Measurements from ENCODE around the gene NAPA. TPM values are rescaled to one million over a fixed set of nuclear protein-coding genes. Genes with fewer than 3 reads are reported as not detected.

The NAPA gene
- total and polyA plus RNA-seq, 2 experiments from 2014 or later, result 62.5 to 173 TPM

DNA sequence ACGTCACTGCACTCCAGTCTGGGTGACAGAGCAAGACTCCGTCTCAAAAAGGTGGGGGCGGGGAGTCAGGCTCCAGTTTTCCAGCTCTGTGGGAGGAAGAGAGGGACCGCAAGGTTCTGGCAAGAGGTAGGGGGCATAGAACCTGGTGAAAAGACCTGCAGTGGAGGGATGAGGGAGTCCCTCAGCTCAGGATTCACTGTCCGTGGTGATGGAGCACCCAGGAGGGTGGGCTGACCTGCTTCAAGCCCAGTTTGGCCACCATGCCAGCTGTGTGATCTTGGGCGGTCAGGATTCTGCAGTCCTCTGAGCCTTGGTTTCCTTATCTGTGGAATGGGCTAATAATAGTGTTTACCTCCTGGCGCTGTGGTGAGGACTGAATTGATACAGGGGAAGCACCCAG, 64.4 kb downstream of the NAPA start:
- TF ChIP-seq, protein P1, sequence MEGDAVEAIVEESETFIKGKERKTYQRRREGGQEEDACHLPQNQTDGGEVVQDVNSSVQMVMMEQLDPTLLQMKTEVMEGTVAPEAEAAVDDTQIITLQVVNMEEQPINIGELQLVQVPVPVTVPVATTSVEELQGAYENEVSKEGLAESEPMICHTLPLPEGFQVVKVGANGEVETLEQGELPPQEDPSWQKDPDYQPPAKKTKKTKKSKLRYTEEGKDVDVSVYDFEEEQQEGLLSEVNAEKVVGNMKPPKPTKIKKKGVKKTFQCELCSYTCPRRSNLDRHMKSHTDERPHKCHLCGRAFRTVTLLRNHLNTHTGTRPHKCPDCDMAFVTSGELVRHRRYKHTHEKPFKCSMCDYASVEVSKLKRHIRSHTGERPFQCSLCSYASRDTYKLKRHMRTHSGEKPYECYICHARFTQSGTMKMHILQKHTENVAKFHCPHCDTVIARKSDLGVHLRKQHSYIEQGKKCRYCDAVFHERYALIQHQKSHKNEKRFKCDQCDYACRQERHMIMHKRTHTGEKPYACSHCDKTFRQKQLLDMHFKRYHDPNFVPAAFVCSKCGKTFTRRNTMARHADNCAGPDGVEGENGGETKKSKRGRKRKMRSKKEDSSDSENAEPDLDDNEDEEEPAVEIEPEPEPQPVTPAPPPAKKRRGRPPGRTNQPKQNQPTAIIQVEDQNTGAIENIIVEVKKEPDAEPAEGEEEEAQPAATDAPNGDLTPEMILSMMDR (IDR thresholded peaks at IDR 0.05; ENCODE audit: low read depth, low read length), result no peak
- peaks cover 34% of the 10 kb centered on the region for H3K27me3 ChIP-seq
- H3K27ac ChIP-seq, result no peak overlapping the region
- no peaks in the 10 kb centered on the region for H3K36me3 ChIP-seq
- no peak overlapping the region for H3K4me3 ChIP-seq
- H3K4me1 ChIP-seq (ENCODE audit: low read depth), result no peaks in the 10 kb centered on the region
- no peak for DNase-seq (ENCODE audit: low read depth in 1 of 2, low spot score in 1 of 2)
- no peaks in the 10 kb centered on the region for H3K9me3 ChIP-seq (ENCODE audit: low read depth)

GRCh38 chr19:47448360-47448727, 66.5 kb downstream of the NAPA start:
- peaks cover 45% of the 10 kb centered on the region for H3K27me3 ChIP-seq
- no peaks in the 10 kb centered on the region for H3K4me1 ChIP-seq (ENCODE audit: low read depth)
- no peaks in the 10 kb centered on the region for H3K36me3 ChIP-seq
- TF ChIP-seq, protein P1 (IDR thresholded peaks at IDR 0.05; ENCODE audit: low read depth, low read length), result no peak
- no peak overlapping the region for H3K27ac ChIP-seq
- no peaks in the 10 kb centered on the region for H3K9me3 ChIP-seq (ENCODE audit: low read depth)
- DNase-seq (ENCODE audit: low read depth in 1 of 2, low spot score in 1 of 2), result no peak
- H3K4me3 ChIP-seq, result no peak overlapping the region

GRCh38 chr19:47447470-47448359, 67.1 kb downstream of the NAPA start:
- Histone ChIP-seq H3K4me1 (ENCODE audit: low read depth) (no peaks in the 10 kb centered on the region), H3K27me3 (peaks cover 45% of the 10 kb centered on the region), H3K4me3 (peak overlapping the region; percentile 17), H3K27ac (no peak overlapping the region), H3K36me3 (no peaks in the 10 kb centered on the region), H3K9me3 (ENCODE audit: low read depth) (no peaks in the 10 kb centered on the region)
- TF ChIP-seq, protein P1 (IDR thresholded peaks at IDR 0.05; ENCODE audit: low read depth, low read length), result no peak
- peak; percentile 48 to 87 for DNase-seq (ENCODE audit: low read depth in 1 of 2, low spot score in 1 of 2)

DNA sequence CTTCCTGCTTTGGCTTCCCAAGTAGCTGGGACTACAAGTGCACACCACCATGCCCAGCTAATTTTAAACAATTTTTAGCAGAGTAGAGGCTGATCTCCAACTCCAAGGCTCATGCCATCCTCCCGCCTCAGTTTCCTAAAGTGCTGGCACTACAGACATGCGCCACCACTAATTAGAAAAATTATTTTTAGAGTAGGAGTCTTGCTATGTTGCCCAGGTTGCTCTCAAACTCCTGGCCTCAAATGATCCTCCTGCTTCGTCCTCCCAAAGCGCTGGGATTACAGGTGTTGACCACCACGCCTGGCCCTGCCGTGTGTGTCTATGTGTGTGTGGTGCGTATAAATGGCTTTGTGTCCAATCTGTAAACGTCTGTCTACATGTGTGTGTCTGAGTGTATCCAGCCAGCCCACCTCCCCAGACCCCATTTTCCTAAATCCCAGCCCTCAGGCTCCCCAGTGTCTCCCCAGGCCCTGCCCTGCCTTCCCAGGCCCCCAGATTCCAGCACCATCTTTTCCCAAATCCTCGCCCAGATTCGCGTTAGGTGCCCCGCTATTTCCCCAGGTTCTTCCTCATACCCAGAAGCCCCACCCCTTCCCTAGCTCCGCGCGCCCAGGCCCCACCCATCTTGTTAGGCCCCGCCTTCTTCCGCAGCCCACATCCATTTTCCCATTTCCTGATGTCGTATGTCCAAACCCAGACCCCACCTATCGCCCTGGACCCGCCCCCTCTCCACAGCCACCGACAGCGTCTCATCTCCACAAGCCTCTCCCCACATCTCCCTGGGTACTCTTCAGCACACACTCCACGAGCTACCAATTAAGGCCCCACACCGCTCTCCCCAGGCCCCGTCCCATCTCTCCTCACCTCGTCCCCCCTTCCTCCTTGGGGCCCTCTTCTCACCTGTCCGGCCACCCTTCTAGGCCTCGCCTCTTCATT, 68.1 kb downstream of the NAPA start:
- TF ChIP-seq, protein P1 (IDR thresholded peaks at IDR 0.05; ENCODE audit: low read depth, low read length), result no peak
- peak overlapping the region; percentile 17 for H3K4me3 ChIP-seq
- H3K9me3 ChIP-seq (ENCODE audit: low read depth), result no peaks in the 10 kb centered on the region
- no peaks in the 10 kb centered on the region for H3K36me3 ChIP-seq
- peak; percentile 27 to 61 for DNase-seq (ENCODE audit: low read depth in 1 of 2, low spot score in 1 of 2)
- peaks cover 45% of the 10 kb centered on the region for H3K27me3 ChIP-seq
- no peak overlapping the region for H3K27ac ChIP-seq
- no peaks in the 10 kb centered on the region for H3K4me1 ChIP-seq (ENCODE audit: low read depth)

DNA sequence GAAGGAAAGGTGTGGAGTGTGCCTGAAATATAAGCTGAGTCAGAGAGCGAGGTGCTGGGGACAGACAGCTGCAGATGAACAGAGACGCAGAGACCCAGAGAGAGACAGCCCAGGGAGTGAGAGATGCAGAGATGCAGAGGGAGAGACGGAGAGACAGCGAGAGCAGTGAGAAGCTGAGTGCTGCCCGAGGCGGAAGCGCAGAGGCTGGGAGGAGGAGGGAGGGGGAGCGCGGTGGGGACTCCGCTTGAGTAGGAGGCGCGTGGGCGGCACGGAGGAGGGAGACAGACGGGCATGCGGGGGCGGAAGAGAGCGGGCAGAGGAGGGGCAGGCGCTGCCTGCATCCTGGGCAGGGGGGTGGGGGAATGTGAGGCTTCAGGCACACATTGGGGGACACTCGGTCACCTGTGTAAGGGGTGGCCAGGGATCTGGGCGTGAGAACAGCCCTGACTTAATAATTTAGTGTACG, 68.9 kb downstream of the NAPA start:
- Histone ChIP-seq H3K4me1 (ENCODE audit: low read depth) (no peaks in the 10 kb centered on the region), H3K4me3 (no peak overlapping the region), H3K9me3 (ENCODE audit: low read depth) (no peaks in the 10 kb centered on the region), H3K36me3 (no peaks in the 10 kb centered on the region), H3K27ac (no peak overlapping the region), H3K27me3 (peaks cover 45% of the 10 kb centered on the region)
- peak; percentile 49 to 58 for DNase-seq (ENCODE audit: low read depth in 1 of 2, low spot score in 1 of 2)
- TF ChIP-seq, protein P1 (IDR thresholded peaks at IDR 0.05; ENCODE audit: low read depth, low read length), result no peak

Measured in cardiac muscle cell (in vitro differentiated cells and primary cell).